ENCODE measurements around the gene DNAJC22.
A peak's percentile ranks its signal among the peaks of the same experiment; 100 is the strongest.

DNAJC22 gene

DNA sequence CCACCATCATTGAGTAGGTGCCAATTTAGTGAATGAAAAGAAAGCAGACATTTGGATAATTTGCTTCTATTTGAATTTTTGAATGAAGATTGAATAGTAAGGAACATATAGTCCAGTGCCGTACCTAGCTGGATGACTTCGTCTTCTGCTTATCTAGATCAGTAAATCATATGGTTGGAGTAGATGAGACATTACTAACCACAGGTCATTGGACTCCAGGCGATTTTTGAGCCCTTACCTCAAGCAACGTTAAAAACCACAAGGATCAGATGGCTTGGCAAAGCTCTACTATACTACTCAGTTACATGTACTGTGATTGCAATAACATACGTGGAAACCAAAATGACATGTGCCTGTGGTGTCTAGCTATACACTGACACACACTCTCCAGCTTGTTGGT lies 18.9 kb downstream of the DNAJC22 start:
- Histone ChIP-seq H3K27me3 (ENCODE audit: insufficient read depth, low read depth, severe bottlenecking) (no peaks in the 10 kb centered on the region), H3K4me3 (ENCODE audit: low read depth, low read length) (no peak overlapping the region), H3K9me3 (ENCODE audit: severe bottlenecking) (no peaks in the 10 kb centered on the region), H3K27ac (no peak overlapping the region), H3K36me3 (no peaks in the 10 kb centered on the region; the same call in 1 of the 2 replicates)
- no peak for TF ChIP-seq CTCF (IDR thresholded peaks at IDR 0.05; ENCODE audit: low read depth, low read length)
- no peak for DNase-seq

- Histone ChIP-seq H3K27me3 (ENCODE audit: insufficient read depth, low read depth, severe bottlenecking) (no peaks in the 10 kb centered on the region), H3K9me3 (ENCODE audit: severe bottlenecking) (no peaks in the 10 kb centered on the region), H3K27ac (peak overlapping the region; percentile 96), H3K4me3 (ENCODE audit: low read depth, low read length) (peak overlapping the region; percentile 85), H3K36me3 (peaks cover 3% of the 10 kb centered on the region)
- no peak for DNase-seq
- no peak for TF ChIP-seq CTCF (IDR thresholded peaks at IDR 0.05; ENCODE audit: low read depth, low read length)
Measured at GRCh38 chr12:49366096-49366651, 19.5 kb downstream of the DNAJC22 start.

DNA sequence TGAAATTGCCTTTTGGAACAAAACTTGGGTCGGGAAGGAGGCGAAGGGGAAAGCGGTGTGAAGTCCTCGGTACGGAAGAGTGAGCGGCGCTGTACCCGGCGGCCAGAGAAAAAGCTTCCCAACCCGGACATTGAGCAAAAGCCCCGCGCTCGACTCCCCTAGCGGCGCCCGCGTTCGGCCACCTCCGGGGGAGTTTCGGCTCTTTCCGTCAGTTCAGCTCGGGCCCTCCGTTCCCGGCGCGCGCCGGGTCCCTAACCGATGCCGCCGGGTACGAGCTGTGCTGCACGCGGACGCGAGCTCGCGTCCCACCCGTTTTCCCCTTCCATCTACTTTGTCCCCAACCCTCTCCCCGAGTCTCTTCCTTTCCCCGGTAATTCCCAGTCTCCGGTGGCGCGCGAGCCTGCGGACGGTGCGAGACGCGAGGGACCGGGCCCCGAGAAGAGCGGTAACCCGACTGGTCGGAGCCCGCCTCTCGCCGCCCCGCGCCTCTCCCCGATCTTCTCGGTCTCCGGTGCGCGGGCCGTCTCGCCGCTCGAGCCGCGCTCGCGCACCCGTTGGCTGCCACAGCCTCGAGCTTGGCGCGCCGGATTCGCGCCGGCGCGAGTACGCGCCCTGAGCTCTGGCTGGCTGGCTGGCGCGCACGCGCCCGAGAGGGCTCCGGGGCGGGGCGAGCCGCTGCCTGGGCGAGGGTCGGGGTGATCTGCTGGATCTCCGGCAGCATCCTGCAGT lies 20.1 kb downstream of the DNAJC22 start:
- peak overlapping the region; percentile 85 for H3K4me3 ChIP-seq (ENCODE audit: low read depth, low read length)
- H3K9me3 ChIP-seq (ENCODE audit: severe bottlenecking) = no peaks in the 10 kb centered on the region
- H3K36me3 ChIP-seq = peaks cover 5% of the 10 kb centered on the region
- H3K27ac ChIP-seq = peak overlapping the region; percentile 96
- H3K27me3 ChIP-seq (ENCODE audit: insufficient read depth, low read depth, severe bottlenecking) = no peaks in the 10 kb centered on the region
- DNase-seq = peak; percentile 93
- TF ChIP-seq CTCF (IDR thresholded peaks at IDR 0.05; ENCODE audit: low read depth, low read length) = 0 out of 2 replicates have a peak, but pooled peaks have one; percentile 17

DNA sequence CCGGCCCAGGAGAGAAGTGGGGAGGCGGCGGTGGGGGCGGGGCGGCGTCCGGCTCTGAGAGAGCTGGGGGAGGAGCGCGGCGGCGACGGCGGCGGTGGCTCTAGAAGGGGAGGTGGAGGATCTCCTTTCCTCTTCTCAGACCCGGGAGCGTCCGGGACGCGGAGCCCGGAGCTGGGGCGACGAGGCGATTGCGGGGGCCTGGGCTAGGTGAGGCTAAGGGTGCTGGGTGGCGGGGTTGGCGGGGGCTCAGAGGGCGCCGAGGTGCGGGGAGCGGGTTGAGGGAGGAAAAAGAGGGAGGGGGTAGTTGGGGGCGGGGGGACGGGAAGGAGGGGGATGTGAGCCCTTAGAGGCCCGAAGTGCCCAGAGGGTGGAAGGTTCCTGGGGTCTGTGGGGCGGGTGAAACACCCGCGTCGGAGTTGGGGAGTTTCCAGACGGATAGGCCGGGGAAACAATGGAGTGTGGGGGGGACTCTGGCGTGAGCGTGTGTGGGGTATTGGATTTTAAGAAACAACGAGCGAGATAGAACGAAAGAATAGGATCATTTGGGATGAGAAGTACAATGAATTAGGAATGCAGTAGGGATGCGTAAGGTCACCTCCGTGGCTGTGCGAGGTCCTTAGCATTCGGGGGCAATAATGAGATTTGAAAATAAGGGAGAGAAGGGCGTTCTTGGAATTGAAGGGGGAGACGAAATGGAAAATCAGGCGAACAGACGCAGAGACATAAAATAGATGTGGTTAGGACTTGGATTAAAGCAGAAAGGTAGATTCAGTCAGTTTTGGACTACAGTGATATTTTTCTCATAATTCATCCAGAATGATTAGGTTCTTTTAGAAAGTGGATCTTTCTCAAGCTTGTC lies 20.9 kb downstream of the DNAJC22 start, which contains the start of gene SPATS2:
Gene SPATS2 (plus strand): TSS at position 82 of the 859 bp plus-strand sequence. CDS start 93,551 bp downstream, outside the sequence.
- Histone ChIP-seq H3K4me3 (ENCODE audit: low read depth, low read length) (peak within 1 kb of the TSS; percentile 85), H3K27ac (peak within 1 kb of the TSS; percentile 96), H3K9me3 (ENCODE audit: severe bottlenecking) (no peaks in the 10 kb centered on the region), H3K27me3 (ENCODE audit: insufficient read depth, low read depth, severe bottlenecking) (no peaks in the 10 kb centered on the region), H3K36me3 (peaks cover 10% of the 10 kb centered on the region)
- TF ChIP-seq CTCF (IDR thresholded peaks at IDR 0.05; ENCODE audit: low read depth, low read length) = no peak
- peak; percentile 99 for DNase-seq

- H3K9me3 ChIP-seq (ENCODE audit: severe bottlenecking) = no peaks in the 10 kb centered on the region
- H3K27me3 ChIP-seq (ENCODE audit: insufficient read depth, low read depth, severe bottlenecking) = no peaks in the 10 kb centered on the region
- peaks cover 12% of the 10 kb centered on the region for H3K36me3 ChIP-seq
- peak overlapping the region; percentile 85 for H3K4me3 ChIP-seq (ENCODE audit: low read depth, low read length)
- TF ChIP-seq CTCF (IDR thresholded peaks at IDR 0.05; ENCODE audit: low read depth, low read length) = no peak
- H3K27ac ChIP-seq = no peak overlapping the region; the same call in 1 of the 2 replicates
- no peak for DNase-seq
Measured at GRCh38 chr12:49368240-49368600, 21.5 kb downstream of the DNAJC22 start.

Measured in WERI-Rb-1 (cell line).